IMR-90 (cell line): Measurements from ENCODE around the gene PPP1R14B. TPM values are rescaled to one million over a fixed set of nuclear protein-coding genes. Genes with fewer than 3 reads are reported as not detected.

Experiments used
- ATAC-seq: fragments of 200-7000 bp; cut with Tn5 transposase; 2 replicates; pipeline ENCODE4 v1.9.1; 2020; ENCODE audit warnings: low read depth, mild to moderate bottlenecking, moderate library complexity
- BruUV-seq: library from RNA; stranded (reverse); fragments of 400-500 nt; replicated peaks from 2 replicates; lab custom pipeline; 2021; lab: Mats Ljungman, UMichigan
- CTCF ChIA-PET: fragments of 300-600 bp; formaldehyde crosslinking; extraction: SDS; loops from one replicate; lab custom pipeline; 2021; ENCODE audit warnings: antibody characterized with exemption; lab: Yijun Ruan, JAX
- POLR2A ChIA-PET: fragments of 300-600 bp; sonication (Branson Sonifier 250); formaldehyde crosslinking; loops from one replicate; lab custom pipeline; 2022; ENCODE audit warnings: antibody characterized with exemption; ENCODE audit not compliant: unreplicated experiment; lab: Charles Lee
- DNase-seq: peaks from one replicate; pipeline ENCODE4 v3.0.0; 2013
- H2AFZ ChIP-seq: replicated peaks from 2 replicates; pipeline ENCODE3; 2013; ENCODE audit warnings: low read length, mild to moderate bottlenecking; ENCODE audit not compliant: poor library complexity
- H2AK5ac ChIP-seq: 2 replicates; pipeline ENCODE4 v1.6.1; 2013; ENCODE audit warnings: low read depth, low read length, inconsistent platforms
- H2AK9ac ChIP-seq: replicated peaks from 2 replicates; pipeline ENCODE3; 2013; ENCODE audit warnings: mild to moderate bottlenecking, low read depth, low read length, moderate library complexity; ENCODE audit not compliant: poor library complexity
- H2BK120ac ChIP-seq: 2 replicates; pipeline ENCODE4 v1.6.1; 2013; ENCODE audit warnings: low read depth, low read length, inconsistent platforms
- H2BK15ac ChIP-seq: 3 replicates; pipeline ENCODE4 v1.6.1; 2013; ENCODE audit warnings: low read depth, low read length, inconsistent platforms
- H2BK20ac ChIP-seq: 2 replicates; pipeline ENCODE4 v1.6.1; 2013; ENCODE audit warnings: low read depth, mild to moderate bottlenecking, inconsistent platforms, low read length, moderate library complexity
- H2BK5ac ChIP-seq: 2 replicates; pipeline ENCODE4 v1.6.1; 2013; ENCODE audit warnings: mild to moderate bottlenecking, low read depth, low read length, inconsistent platforms; ENCODE audit not compliant: poor library complexity, severe bottlenecking
- H3K14ac ChIP-seq: replicated peaks from 2 replicates; pipeline ENCODE4 v1.6.1; 2013; ENCODE audit warnings: low read depth, low read length, inconsistent platforms
- H3K18ac ChIP-seq: 2 replicates; pipeline ENCODE4 v1.6.1; 2013; ENCODE audit warnings: low read depth, low read length, control low read depth
- H3K23ac ChIP-seq: 2 replicates; pipeline ENCODE4 v1.6.1; 2013; ENCODE audit warnings: low read depth, low read length, inconsistent platforms
- H3K27ac ChIP-seq: 2 replicates; pipeline ENCODE4 v1.5.1; 2013; ENCODE audit warnings: mild to moderate bottlenecking, control low read depth, low read length; ENCODE audit not compliant: insufficient read depth
- H3K27me3 ChIP-seq: 2 replicates; pipeline ENCODE4 v1.6.1; 2013; ENCODE audit warnings: low read length; ENCODE audit not compliant: control insufficient read depth, insufficient read depth
- H3K36me3 ChIP-seq: 2 replicates; pipeline ENCODE4 v1.6.1; 2013; ENCODE audit warnings: low read length, mixed read lengths; ENCODE audit not compliant: control insufficient read depth, insufficient read depth
- H3K4ac ChIP-seq: 2 replicates; pipeline ENCODE4 v1.6.1; 2013; ENCODE audit warnings: low read depth, low read length, inconsistent platforms
- H3K4me1 ChIP-seq: 2 replicates; pipeline ENCODE4 v1.6.1; 2013; ENCODE audit warnings: low read length, mixed read lengths; ENCODE audit not compliant: control insufficient read depth, insufficient read depth
- H3K4me2 ChIP-seq: 2 replicates; pipeline ENCODE4 v1.6.1; 2013; ENCODE audit warnings: low read depth, mild to moderate bottlenecking, control low read depth, low read length, moderate library complexity
- H3K4me3 ChIP-seq: 2 replicates; pipeline ENCODE4 v1.5.1; 2013; ENCODE audit warnings: low read depth, mild to moderate bottlenecking, control low read depth, low read length, moderate library complexity; ENCODE audit not compliant: insufficient read depth
- H3K56ac ChIP-seq: 2 replicates; pipeline ENCODE4 v1.6.1; 2013; ENCODE audit warnings: low read length, inconsistent platforms; ENCODE audit not compliant: insufficient read depth; ENCODE audit errors: extremely low read depth
- H3K79me1 ChIP-seq, 2 experiments: 2 replicates each; pipeline ENCODE4 v1.6.1; 2013; ENCODE audit warnings: low read length in 2 of 2, inconsistent platforms in 1 of 2, low read depth in 1 of 2
- H3K9ac ChIP-seq: 2 replicates; pipeline ENCODE4 v1.6.1; 2013; ENCODE audit warnings: low read depth, low read length, control low read depth
- H3K9me1 ChIP-seq: 2 replicates; pipeline ENCODE4 v1.6.1; 2013; ENCODE audit warnings: low read length, inconsistent platforms; ENCODE audit not compliant: insufficient read depth
- H3K9me3 ChIP-seq: 2 replicates; pipeline ENCODE4 v1.6.1; 2013; ENCODE audit warnings: low read length; ENCODE audit not compliant: control insufficient read depth, insufficient read depth
- H4K20me1 ChIP-seq: 2 replicates; pipeline ENCODE4 v1.6.1; 2013; ENCODE audit warnings: low read length, inconsistent platforms; ENCODE audit not compliant: insufficient read depth
- H4K5ac ChIP-seq: 2 replicates; pipeline ENCODE4 v1.6.1; 2013; ENCODE audit warnings: mild to moderate bottlenecking, low read depth, low read length, control low read depth
- H4K8ac ChIP-seq, 2 experiments: 2 replicates each; pipeline ENCODE4 v1.6.1; 2013; ENCODE audit warnings: low read depth in 2 of 2, low read length in 2 of 2, control low read depth in 1 of 2, inconsistent platforms in 1 of 2
- H4K91ac ChIP-seq: 2 replicates; pipeline ENCODE4 v1.6.1; 2013; ENCODE audit warnings: low read depth, low read length, inconsistent platforms; ENCODE audit not compliant: insufficient read depth
- CEBPB ChIP-seq: IDR thresholded peaks from 2 replicates; pipeline ENCODE4 v1.6.1; 2012; ENCODE audit warnings: low read depth, low read length, improper control_type of control experiment
- CTCF ChIP-seq: conservative IDR thresholded peaks from 2 replicates; pipeline ENCODE4 v1.5.1; 2012; ENCODE audit warnings: mild to moderate bottlenecking, low read depth, low read length, improper control_type of control experiment
- FOS ChIP-seq: fragments of 150-350 bp; IDR thresholded peaks from 2 replicates; pipeline ENCODE4 v1.6.1; 2016; ENCODE audit warnings: low read depth, low read length
- MAZ ChIP-seq: IDR thresholded peaks from 2 replicates; pipeline ENCODE4 v1.6.1; 2012; ENCODE audit warnings: low read depth, mild to moderate bottlenecking, low read length, improper control_type of control experiment, moderate library complexity, borderline replicate concordance
- MXI1 ChIP-seq: IDR thresholded peaks from 2 replicates; pipeline ENCODE4 v1.6.1; 2012; ENCODE audit warnings: low read depth, mild to moderate bottlenecking, low read length, moderate library complexity, borderline replicate concordance
- NFE2L2 ChIP-seq: fragments of 150-350 bp; IDR thresholded peaks from 2 replicates; pipeline ENCODE4 v1.6.1; 2016; ENCODE audit warnings: low read depth, mild to moderate bottlenecking, low read length
- POLR2A ChIP-seq: IDR thresholded peaks from 2 replicates; pipeline ENCODE4 v1.6.1; 2012; ENCODE audit warnings: mild to moderate bottlenecking, low read depth, low read length
- RAD21 ChIP-seq: IDR thresholded peaks from 2 replicates; pipeline ENCODE4 v1.6.1; 2012; ENCODE audit warnings: low read length, improper control_type of control experiment
- SMC3 ChIP-seq: fragments of 150-350 bp; IDR thresholded peaks from 2 replicates; pipeline ENCODE4 v1.6.1; 2016; ENCODE audit warnings: low read depth, mild to moderate bottlenecking, antibody characterized with exemption, low read length, moderate library complexity
- USF2 ChIP-seq: fragments of 150-350 bp; IDR thresholded peaks from 2 replicates; pipeline ENCODE4 v1.6.1; 2017; ENCODE audit warnings: mild to moderate bottlenecking, antibody characterized with exemption, low read length, low read depth
- WGBS, 2 experiments: methylation state at CpG; one replicate each; pipeline versions ENCODE4 v1.1.5 to v1.1.7; 2013; ENCODE audit warnings: missing lambda C conversion rate in 2 of 2; ENCODE audit not compliant: insufficient read length in 1 of 2; ENCODE audit errors: extremely low coverage in 2 of 2; 5-methylcytosine and 5-hydroxymethylcytosine counted together
- dilution Hi-C: fragments of 300-500 bp; cut with HindIII; formaldehyde crosslinking; loops from one replicate; pipeline ENCODE4 v1.14.3; 2018; ENCODE audit warnings: low sequenced_read_pairs; ENCODE audit not compliant: unreplicated experiment
- in situ Hi-C: fragments of 300-500 bp; cut with MboI; formaldehyde crosslinking; loops from 3 replicates; pipeline ENCODE4 v1.14.3; 2019; ENCODE audit warnings: low sequenced_read_pairs, inconsistent platforms, mixed read lengths
- intact Hi-C: fragments of 100-400 bp; cut with micrococcal nuclease; formaldehyde crosslinking; loops from 2 replicates; pipeline ENCODE4 v1.10.0; 2022
- polyA plus RNA-seq, 3 experiments: library from polyadenylated mRNA; depleted of rRNA; stranded (reverse); fragments of >200 nt; gene quantifications; 2 replicates each; pipeline ENCODE4 v1.2.3, GENCODE V29; 2012; ENCODE audit warnings: low replicate concordance in 1 of 3
- total RNA-seq: library from RNA; depleted of rRNA; stranded (reverse); fragments of >200 nt; gene quantifications from 2 replicates; pipeline ENCODE4 v1.2.3, GENCODE V29; 2012

Gene PPP1R14B
- total and polyA plus RNA-seq, 2 of the 4 experiments (the other 2 are of a cell fraction), result 176 to 257 TPM

- no TSS peak for BruUV-seq
- no peak for ATAC-seq
- Histone ChIP-seq H2AK9ac (no peak overlapping the region), H2BK20ac (no peak overlapping the region), H3K9me1 (peaks cover 24% of the 10 kb centered on the region), H4K8ac (no peak overlapping the region), H3K56ac (no peak overlapping the region), H2BK120ac (no peak overlapping the region), H3K14ac (no peak overlapping the region), H3K79me1 (peaks cover 22 to 39% of the 10 kb centered on the region in 2 experiments; a peak in 3 of 4 replicates), H3K27ac (no peak overlapping the region), H2AK5ac (no peak overlapping the region), H3K4me3 (no peak overlapping the region), H3K4me2 (no peak overlapping the region), H3K9ac (no peak overlapping the region), H3K9me3 (no peaks in the 10 kb centered on the region), H2BK15ac (no peak overlapping the region), H4K5ac (no peak overlapping the region), H2BK5ac (no peak overlapping the region), H3K23ac (no peak overlapping the region), H4K20me1 (no peaks in the 10 kb centered on the region; the same call in 1 of the 2 replicates), H2AFZ (no peak overlapping the region), H4K91ac (no peak overlapping the region), H3K36me3 (peaks cover 5% of the 10 kb centered on the region), H3K4me1 (peaks cover 14% of the 10 kb centered on the region), H3K4ac (no peak overlapping the region), H3K27me3 (no peaks in the 10 kb centered on the region), H3K18ac (no peak overlapping the region)
- POLR2A ChIA-PET, result interaction anchor here (0.6 kb wide), 1 partner anchor 8 kb away, joined by 4 read pairs; no protein-coding TSS in a partner anchor
- intact Hi-C loops, result no loop called here
- TF ChIP-seq USF2, result no peak
- TF ChIP-seq RAD21, result no peak
- TF ChIP-seq MXI1, result no peak
- TF ChIP-seq POLR2A, result no peak
- TF ChIP-seq FOS, result no peak
- TF ChIP-seq NFE2L2, result no peak
- no peak for TF ChIP-seq CTCF
- TF ChIP-seq SMC3, result no peak
- TF ChIP-seq MAZ, result no peak
- TF ChIP-seq CEBPB, result no peak
- dilution Hi-C loops, result no loop called here
- in situ Hi-C loops, result no loop called here
- WGBS, 2 experiments, result 96% methylated on average over 19 of the region's 24 CpGs; no CpG with 5 or more reads in 1 of the 2 experiments
- CTCF ChIA-PET, result no interaction called here
- DNase-seq, result no peak
These were observed 23.6 kb downstream of the PPP1R14B start for GRCh38 chr11:64223001-64223651.
